ENCODE measurements around the gene ZFYVE26. TPM values are rescaled to one million over a fixed set of nuclear protein-coding genes. Genes with fewer than 3 reads are reported as not detected.

The ZFYVE26 gene
- total RNA-seq, 2 experiments from 2014 or later: 20.5 to 23.2 TPM

DNA sequence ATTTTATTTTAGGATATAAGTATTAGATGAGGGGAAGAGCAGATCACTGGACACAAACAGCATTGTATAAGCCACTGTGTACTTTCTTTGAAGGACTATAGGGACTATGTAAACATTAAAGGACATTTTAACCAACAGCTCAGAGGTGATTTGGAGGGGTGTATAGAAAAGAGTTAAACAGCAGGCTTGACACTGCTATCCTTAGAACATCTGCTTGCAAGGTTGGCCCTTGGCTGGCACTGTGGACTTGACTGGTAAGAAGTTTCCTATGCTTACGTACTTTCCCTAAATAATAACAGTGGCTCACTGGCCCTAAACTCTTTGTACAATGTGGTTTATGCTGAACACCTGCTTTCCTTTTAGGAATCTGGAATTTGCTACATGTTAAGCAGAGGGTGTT lies 28.7 kb downstream of the ZFYVE26 start:
- no peak overlapping the region for H3K27ac Mint-ChIP-seq
- no peak overlapping the region for H3K4me3 Mint-ChIP-seq
- Histone ChIP-seq H3K4me1 (ENCODE audit: insufficient read depth, low read length) (no peaks in the 10 kb centered on the region), H3K4me3 (ENCODE audit: low read length) (no peak overlapping the region), H3K27me3 (ENCODE audit: control insufficient read depth in 1 of 2, insufficient read depth in 2 of 2, low read length in 2 of 2) (no peaks in the 10 kb centered on the region), H3K36me3 (ENCODE audit: insufficient read depth, low read length) (peaks cover 88% of the 10 kb centered on the region), H3K27ac (ENCODE audit: low read depth in 1 of 2, low read length in 2 of 2) (no peak overlapping the region), H3K9me3 (ENCODE audit: control insufficient read depth in 1 of 2, insufficient read depth in 1 of 2, low read length in 2 of 2) (no peaks in the 10 kb centered on the region)
- intact Hi-C loops (cut with DNase I, micrococcal nuclease): no loop called here
- CTCF ChIA-PET: no interaction called here
- peaks cover 98% of the 10 kb centered on the region for H3K36me3 Mint-ChIP-seq (ENCODE audit: low read depth)
- DNase-seq (no peak), ATAC-seq (ENCODE audit: poor library complexity) (no peak)
- POLR2A ChIA-PET: no interaction called here
- no peak for TF ChIP-seq CTCF (IDR thresholded peaks at IDR 0.05)
- H3K27me3 Mint-ChIP-seq: no peaks in the 10 kb centered on the region
- no peaks in the 10 kb centered on the region for H3K9me3 Mint-ChIP-seq
- H3K4me1 Mint-ChIP-seq (ENCODE audit: low read depth): no peaks in the 10 kb centered on the region

- no peak overlapping the region for H3K4me3 Mint-ChIP-seq
- intact Hi-C loops (cut with DNase I, micrococcal nuclease): no loop called here
- no peaks in the 10 kb centered on the region for H3K4me1 ChIP-seq (ENCODE audit: insufficient read depth, low read length)
- peaks cover 94% of the 10 kb centered on the region for H3K36me3 ChIP-seq (ENCODE audit: insufficient read depth, low read length)
- H3K27ac ChIP-seq (ENCODE audit: low read depth in 1 of 2, low read length in 2 of 2): no peak overlapping the region
- H3K9me3 Mint-ChIP-seq: no peaks in the 10 kb centered on the region
- no peaks in the 10 kb centered on the region for H3K27me3 Mint-ChIP-seq
- ATAC-seq (ENCODE audit: poor library complexity) (no peak), DNase-seq (no peak)
- H3K27ac Mint-ChIP-seq: no peak overlapping the region
- no peaks in the 10 kb centered on the region for H3K9me3 ChIP-seq (ENCODE audit: control insufficient read depth in 1 of 2, insufficient read depth in 1 of 2, low read length in 2 of 2)
- POLR2A ChIA-PET: no interaction called here
- H3K4me1 Mint-ChIP-seq (ENCODE audit: low read depth): no peaks in the 10 kb centered on the region
- no peaks in the 10 kb centered on the region for H3K27me3 ChIP-seq (ENCODE audit: control insufficient read depth in 1 of 2, insufficient read depth in 2 of 2, low read length in 2 of 2)
- no peak for TF ChIP-seq CTCF (IDR thresholded peaks at IDR 0.05)
- no peak overlapping the region for H3K4me3 ChIP-seq (ENCODE audit: low read length)
- CTCF ChIA-PET: no interaction called here
- peaks cover 100% of the 10 kb centered on the region for H3K36me3 Mint-ChIP-seq (ENCODE audit: low read depth)
These were observed 30.9 kb downstream of the ZFYVE26 start for GRCh38 chr14:67785270-67786109.

DNA sequence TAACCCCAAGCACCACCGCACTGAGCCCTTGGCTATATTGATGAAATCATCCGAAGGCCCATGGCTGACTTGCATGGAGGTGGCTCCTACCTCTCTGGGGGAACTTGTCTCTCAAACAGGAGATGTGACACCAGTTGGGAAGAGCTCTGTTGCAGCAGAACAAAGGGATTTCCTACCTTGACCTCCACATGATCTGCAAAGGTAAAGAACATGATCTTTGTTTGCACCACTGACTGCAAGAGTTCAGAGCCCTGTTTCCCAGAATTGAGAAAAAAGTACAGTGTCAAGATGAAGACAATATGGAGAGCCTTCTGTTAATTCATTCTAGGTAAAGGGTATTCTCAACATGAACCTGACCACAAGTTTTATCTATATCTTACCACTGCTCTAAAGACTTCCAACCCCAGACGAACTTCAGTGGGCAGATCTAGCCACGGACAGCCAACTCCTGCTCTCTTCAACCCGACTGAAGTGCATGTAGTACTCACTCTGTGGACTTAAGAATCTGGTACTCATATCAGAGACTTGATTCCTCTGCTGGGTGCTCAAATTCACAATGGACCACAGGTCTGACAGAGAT lies 32.1 kb downstream of the ZFYVE26 start:
- ChIA-PET CTCF (no interaction called here), POLR2A (interaction anchor here (0.5 kb wide), 1 partner anchor 48 kb away, joined by 3 read pairs; no protein-coding TSS in a partner anchor)
- intact Hi-C loops (cut with DNase I, micrococcal nuclease): no loop called here
- DNase-seq: no peak
- Histone ChIP-seq H3K4me1 (ENCODE audit: insufficient read depth, low read length) (no peaks in the 10 kb centered on the region), H3K4me3 (ENCODE audit: low read length) (no peak overlapping the region), H3K27me3 (ENCODE audit: control insufficient read depth in 1 of 2, insufficient read depth in 2 of 2, low read length in 2 of 2) (no peaks in the 10 kb centered on the region), H3K9me3 (ENCODE audit: control insufficient read depth in 1 of 2, insufficient read depth in 1 of 2, low read length in 2 of 2) (no peaks in the 10 kb centered on the region), H3K27ac (ENCODE audit: low read depth in 1 of 2, low read length in 2 of 2) (no peak overlapping the region), H3K36me3 (ENCODE audit: insufficient read depth, low read length) (peaks cover 94% of the 10 kb centered on the region)
- Mint-ChIP-seq H3K4me3 (no peak overlapping the region), H3K9me3 (no peaks in the 10 kb centered on the region), H3K4me1 (ENCODE audit: low read depth) (no peaks in the 10 kb centered on the region), H3K27me3 (no peaks in the 10 kb centered on the region), H3K36me3 (ENCODE audit: low read depth) (peaks cover 100% of the 10 kb centered on the region), H3K27ac (no peak overlapping the region)
- TF ChIP-seq CTCF (IDR thresholded peaks at IDR 0.05): no peak
- no peak for ATAC-seq (ENCODE audit: poor library complexity)
